AG04449 (cell line): ENCODE measurements around the gene OCA2.

ENCODE experiments used
- CTCF ChIA-PET: fragments of 350-600 bp; formaldehyde crosslinking; extraction: SDS; loops from one replicate; lab custom pipeline; 2021; ENCODE audit warnings: antibody characterized with exemption; lab: Yijun Ruan, JAX
- POLR2A ChIA-PET: fragments of 400-600, 350-600 bp; formaldehyde crosslinking; extraction: SDS; loops from one replicate; lab custom pipeline; 2020; ENCODE audit warnings: antibody characterized with exemption, inconsistent platforms; lab: Yijun Ruan, JAX
- DNase-seq: peaks from one replicate; pipeline ENCODE4 v3.0.0-alpha.2; 2010; ENCODE audit warnings: low read depth, low spot score
- H3K4me3 ChIP-seq: 2 replicates; pipeline ENCODE4 v1.5.1; 2011; ENCODE audit warnings: low read depth, mild to moderate bottlenecking, control low read depth, low read length
- TF ChIP-seq, protein P1 (sequence below): IDR thresholded peaks from one replicate; pipeline ENCODE4 v1.5.1; 2011; ENCODE audit warnings: mild to moderate bottlenecking, moderate library complexity, low read length, control low read depth, inconsistent platforms; ENCODE audit not compliant: insufficient read depth; ENCODE audit errors: missing control alignments

OCA2 gene

DNA sequence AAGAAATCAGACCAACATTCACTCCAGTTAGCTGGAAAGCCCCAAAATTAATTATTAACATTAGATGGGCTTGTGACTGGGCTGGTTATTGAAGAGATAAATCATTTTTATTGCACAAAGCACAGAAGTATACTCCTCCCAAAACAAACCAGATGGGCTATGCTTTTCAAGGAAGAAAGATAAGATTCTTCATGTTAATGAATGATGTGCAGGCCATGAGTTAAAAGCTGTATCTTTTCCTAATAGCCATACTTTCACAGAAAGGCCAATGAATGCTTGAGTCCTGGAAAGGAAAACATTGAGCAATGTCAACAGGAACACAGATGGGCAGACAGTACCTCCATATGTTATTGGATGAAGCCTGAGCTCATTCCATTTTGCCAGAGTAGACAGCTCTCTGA is 55.4 kb downstream of the OCA2 start:
- ChIA-PET CTCF (no interaction called here), POLR2A (interaction anchor here (0.6 kb wide), 1 partner anchor 227 kb away, joined by 3 read pairs; no protein-coding TSS in a partner anchor)
- H3K4me3 ChIP-seq, result no peak overlapping the region
- TF ChIP-seq, protein P1, sequence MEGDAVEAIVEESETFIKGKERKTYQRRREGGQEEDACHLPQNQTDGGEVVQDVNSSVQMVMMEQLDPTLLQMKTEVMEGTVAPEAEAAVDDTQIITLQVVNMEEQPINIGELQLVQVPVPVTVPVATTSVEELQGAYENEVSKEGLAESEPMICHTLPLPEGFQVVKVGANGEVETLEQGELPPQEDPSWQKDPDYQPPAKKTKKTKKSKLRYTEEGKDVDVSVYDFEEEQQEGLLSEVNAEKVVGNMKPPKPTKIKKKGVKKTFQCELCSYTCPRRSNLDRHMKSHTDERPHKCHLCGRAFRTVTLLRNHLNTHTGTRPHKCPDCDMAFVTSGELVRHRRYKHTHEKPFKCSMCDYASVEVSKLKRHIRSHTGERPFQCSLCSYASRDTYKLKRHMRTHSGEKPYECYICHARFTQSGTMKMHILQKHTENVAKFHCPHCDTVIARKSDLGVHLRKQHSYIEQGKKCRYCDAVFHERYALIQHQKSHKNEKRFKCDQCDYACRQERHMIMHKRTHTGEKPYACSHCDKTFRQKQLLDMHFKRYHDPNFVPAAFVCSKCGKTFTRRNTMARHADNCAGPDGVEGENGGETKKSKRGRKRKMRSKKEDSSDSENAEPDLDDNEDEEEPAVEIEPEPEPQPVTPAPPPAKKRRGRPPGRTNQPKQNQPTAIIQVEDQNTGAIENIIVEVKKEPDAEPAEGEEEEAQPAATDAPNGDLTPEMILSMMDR, result no peak
- no peak for DNase-seq

DNA sequence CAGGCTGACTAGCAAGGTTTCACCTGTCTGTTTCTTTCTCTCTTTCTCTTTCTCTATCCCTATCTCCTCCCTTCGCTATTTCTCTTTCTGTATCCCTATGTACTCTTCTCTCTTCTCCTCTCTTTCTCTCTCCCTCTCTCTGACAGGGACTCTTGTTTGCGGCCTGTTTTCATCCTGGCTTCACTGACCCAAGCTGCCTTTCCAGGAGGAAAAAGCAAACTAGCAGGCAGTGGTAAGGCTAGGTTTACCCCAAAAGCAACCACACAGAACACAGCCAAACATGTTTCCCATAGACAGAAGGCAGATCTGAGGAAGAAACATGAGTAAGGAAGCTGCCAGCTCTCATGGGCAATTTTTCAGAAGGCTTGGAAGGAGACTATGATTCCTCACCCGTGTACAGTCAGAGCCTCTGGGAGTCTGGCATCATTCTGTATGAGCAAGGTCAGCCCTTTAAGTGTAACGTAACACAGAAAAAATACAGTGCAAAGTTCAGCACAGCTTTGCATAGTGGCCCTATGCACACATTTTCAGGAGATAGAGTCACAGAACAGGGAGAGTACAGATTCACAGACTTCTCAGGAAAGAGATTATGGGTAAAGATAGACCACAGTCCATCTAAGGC is 61.0 kb downstream of the OCA2 start:
- TF ChIP-seq, protein P1, result no peak
- no peak for DNase-seq
- H3K4me3 ChIP-seq, result no peak overlapping the region
- CTCF ChIA-PET, result interaction anchor here (1.4 kb wide), 1 partner anchor 16 kb away, joined by 6 read pairs; no protein-coding TSS in a partner anchor
- POLR2A ChIA-PET, result no interaction called here

DNA sequence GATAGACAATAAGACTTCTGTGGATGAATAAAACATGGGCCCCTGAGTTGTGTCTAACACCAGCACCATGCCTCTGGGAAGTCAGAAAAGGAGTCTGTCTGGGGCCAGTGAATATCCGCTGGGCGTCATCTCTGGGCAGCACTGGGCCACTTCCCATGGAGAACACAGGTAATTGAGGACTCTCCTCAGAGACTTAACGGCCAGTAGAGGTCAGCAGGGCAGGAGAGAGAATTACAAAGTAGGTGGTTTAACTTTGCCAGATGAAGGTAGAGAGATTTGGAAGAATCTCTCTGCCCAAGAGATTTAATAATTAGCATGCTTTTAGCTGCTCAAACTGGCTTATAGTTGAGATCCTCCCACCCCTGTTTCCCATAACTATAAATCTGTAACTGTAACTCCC is 65.7 kb downstream of the OCA2 start:
- TF ChIP-seq, protein P1, result no peak
- ChIA-PET CTCF (interaction anchor here (2.6 kb wide), 1 partner anchor 13 kb away, joined by 12 read pairs; no protein-coding TSS in a partner anchor), POLR2A (no interaction called here)
- DNase-seq, result no peak
- H3K4me3 ChIP-seq, result no peak overlapping the region

DNA sequence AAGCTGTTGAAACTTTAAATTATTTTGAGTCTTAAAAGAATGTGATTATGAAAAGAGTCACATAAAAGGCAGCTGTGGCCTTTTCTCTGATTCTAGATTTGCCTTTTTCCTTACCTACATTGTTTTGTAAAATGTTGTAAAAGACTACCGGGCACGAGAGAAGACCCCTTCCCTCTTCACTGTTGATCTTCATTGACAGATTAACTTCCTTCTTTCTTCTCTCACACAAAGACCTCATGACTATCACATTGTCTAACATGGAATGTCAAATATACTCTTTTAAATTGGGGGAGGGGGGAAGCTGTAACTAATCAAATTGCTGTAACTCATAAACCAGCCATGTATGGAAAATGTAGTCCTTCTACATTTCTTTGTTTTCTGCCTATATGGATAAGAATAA is 68.3 kb downstream of the OCA2 start:
- ChIA-PET CTCF (interaction anchor here (1.1 kb wide), 1 partner anchor 9 kb away, joined by 3 read pairs; no protein-coding TSS in a partner anchor), POLR2A (no interaction called here)
- TF ChIP-seq, protein P1, result no peak
- DNase-seq, result no peak
- no peak overlapping the region for H3K4me3 ChIP-seq

DNA sequence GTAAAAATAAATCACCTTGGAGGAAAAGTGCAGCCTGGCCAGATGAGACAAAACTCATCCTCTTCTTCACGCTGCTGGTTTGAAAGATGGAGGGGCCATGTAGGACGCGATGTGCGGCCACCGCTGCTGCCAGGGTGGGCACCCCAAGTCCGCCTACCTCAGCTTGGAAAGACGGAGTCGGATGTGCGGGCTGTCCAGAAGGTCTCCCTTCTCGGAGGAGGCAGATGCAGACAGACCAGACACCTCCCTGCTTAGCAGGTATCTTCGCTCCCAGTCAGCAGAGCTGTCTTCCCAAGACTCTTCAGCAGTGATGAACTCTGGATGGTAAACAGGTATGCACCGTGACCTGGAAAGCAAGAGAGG is 71.4 kb downstream of the OCA2 start:
- no peak overlapping the region for H3K4me3 ChIP-seq
- no peak for DNase-seq
- ChIA-PET CTCF (no interaction called here), POLR2A (no interaction called here)
- TF ChIP-seq, protein P1, result no peak

DNA sequence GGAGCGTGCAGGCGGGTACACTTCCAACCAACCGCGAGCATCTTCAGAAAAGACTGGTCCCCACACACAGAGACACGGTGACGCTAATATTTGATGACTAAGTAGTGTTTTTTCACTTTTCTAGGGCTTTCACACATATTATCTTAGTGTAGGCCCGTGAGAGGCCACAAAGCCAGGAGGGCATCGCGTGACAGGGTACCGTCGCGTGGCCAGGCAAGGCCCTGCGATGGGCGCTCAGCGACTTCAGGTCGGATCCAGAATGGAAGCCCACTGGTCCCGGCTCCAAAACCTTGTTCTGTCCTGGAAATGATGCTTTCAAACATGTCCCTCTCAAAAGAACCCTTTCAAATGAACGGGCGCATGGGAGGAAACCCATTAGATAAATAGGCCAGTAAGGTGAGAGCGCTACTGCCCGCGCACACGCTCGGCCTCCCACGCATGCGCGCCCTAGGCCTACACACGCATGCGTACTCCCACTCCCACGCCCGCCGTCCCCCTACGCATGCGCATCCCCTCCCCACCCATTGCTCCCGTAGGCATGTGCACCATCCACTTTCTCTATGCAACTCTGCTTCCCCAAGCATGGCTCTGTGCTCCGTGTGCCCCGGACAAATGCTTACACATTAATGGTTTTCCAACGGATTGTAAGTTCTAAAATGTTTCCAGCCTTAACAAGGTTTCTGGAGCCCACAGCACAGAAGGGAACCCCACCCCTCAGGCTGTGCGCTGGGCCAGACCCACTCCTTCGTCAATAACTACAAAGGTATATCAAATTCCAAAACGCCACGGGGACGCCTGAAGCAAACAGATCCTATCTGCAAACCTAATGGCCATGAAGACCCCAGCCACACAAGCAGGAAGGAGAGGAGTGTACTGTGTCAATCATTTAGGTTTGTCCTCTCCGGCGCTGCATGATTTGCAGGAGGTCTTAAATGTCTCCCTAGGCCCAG is 72.1 kb downstream of the OCA2 start:
- ChIA-PET CTCF (no interaction called here), POLR2A (no interaction called here)
- TF ChIP-seq, protein P1, result no peak
- no peak for DNase-seq
- H3K4me3 ChIP-seq, result no peak overlapping the region
